ENCODE measurements around the gene PANK1.

DNA sequence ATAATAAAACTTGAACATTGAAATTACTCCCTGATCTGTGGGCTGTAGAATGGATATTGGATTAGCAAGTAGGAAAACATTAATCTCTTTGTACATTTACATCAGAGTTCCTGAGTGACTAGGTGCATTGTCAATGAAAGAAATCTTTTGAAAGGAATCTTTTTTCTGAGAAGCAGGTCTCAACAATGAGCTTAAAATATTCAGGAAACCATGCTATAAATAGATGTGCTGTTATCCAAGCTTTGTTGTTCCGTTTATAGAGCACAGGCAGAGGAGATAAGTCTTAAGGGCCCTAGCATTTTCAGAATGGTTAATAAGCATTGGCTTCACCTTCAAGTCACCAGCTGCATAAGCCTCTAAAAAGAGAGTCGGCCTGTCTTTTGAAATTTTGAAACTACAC lies 68.3 kb downstream of the PANK1 start:
- TF ChIP-seq, protein P1, sequence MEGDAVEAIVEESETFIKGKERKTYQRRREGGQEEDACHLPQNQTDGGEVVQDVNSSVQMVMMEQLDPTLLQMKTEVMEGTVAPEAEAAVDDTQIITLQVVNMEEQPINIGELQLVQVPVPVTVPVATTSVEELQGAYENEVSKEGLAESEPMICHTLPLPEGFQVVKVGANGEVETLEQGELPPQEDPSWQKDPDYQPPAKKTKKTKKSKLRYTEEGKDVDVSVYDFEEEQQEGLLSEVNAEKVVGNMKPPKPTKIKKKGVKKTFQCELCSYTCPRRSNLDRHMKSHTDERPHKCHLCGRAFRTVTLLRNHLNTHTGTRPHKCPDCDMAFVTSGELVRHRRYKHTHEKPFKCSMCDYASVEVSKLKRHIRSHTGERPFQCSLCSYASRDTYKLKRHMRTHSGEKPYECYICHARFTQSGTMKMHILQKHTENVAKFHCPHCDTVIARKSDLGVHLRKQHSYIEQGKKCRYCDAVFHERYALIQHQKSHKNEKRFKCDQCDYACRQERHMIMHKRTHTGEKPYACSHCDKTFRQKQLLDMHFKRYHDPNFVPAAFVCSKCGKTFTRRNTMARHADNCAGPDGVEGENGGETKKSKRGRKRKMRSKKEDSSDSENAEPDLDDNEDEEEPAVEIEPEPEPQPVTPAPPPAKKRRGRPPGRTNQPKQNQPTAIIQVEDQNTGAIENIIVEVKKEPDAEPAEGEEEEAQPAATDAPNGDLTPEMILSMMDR (IDR thresholded peaks at IDR 0.05; ENCODE audit: low read length) = no peak
- TF ChIP-seq EZH2 (optimal IDR thresholded peaks at IDR 0.05; ENCODE audit: low read depth, low read length) (no peak), EZH2phosphoT487 (IDR thresholded peaks at IDR 0.05; ENCODE audit: low read length) (no peak)
